ENCODE results near the gene SPIN3.

DNA sequence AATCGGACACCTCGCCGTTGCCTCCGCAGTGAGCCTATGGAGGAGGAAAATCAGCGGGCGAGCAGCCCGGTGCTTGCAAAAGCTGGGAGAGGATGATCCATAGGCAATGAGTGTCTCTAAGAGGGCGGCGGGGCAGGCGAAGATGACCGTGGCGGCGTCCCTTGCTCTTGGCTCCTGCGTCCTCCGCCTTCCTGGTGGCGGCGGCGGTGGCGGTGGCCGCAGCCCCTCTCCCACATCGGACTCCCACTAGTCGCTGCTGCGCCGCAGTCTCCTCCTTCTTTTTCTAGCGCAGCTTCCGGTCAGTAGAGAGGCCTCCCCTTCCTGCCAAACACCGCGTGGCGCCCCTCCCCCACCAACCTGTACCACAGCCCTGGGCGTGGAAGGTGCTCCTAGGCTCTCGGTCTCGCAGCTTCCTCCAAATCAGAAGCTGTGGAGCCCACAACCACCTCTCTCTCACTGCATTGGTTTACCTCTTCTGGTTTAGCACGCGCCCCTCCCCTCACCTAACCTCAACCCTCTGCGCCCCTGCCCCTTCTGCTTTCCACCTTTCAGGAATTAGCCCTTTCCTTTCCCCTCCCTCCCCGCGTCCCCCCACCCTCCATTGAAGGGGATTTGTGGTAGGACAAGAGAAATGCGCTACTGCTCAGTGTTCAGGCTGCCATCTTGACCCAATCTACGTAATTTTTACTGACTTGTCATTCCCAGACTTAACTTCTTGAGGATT, at the start of gene SPIN3:
- TF ChIP-seq, protein P1, sequence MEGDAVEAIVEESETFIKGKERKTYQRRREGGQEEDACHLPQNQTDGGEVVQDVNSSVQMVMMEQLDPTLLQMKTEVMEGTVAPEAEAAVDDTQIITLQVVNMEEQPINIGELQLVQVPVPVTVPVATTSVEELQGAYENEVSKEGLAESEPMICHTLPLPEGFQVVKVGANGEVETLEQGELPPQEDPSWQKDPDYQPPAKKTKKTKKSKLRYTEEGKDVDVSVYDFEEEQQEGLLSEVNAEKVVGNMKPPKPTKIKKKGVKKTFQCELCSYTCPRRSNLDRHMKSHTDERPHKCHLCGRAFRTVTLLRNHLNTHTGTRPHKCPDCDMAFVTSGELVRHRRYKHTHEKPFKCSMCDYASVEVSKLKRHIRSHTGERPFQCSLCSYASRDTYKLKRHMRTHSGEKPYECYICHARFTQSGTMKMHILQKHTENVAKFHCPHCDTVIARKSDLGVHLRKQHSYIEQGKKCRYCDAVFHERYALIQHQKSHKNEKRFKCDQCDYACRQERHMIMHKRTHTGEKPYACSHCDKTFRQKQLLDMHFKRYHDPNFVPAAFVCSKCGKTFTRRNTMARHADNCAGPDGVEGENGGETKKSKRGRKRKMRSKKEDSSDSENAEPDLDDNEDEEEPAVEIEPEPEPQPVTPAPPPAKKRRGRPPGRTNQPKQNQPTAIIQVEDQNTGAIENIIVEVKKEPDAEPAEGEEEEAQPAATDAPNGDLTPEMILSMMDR (optimal IDR thresholded peaks at IDR 0.05 in 1 of 3, IDR thresholded peaks at IDR 0.05 in 1 of 3, conservative IDR thresholded peaks at IDR 0.05 in 1 of 3; ENCODE audit: extremely low read depth in 1 of 3, insufficient read depth in 2 of 3, low read length in 3 of 3) = no peak
- no peak for TF ChIP-seq EZH2 (IDR thresholded peaks at IDR 0.05; ENCODE audit: low read length)
